SK-N-MC (cell line): ENCODE results near the gene PPP1R12C.

Experiments used
- DNase-seq: peaks from one replicate; pipeline ENCODE4 v3.0.0-alpha.2; 2011; ENCODE audit warnings: low read depth, low spot score
- H3K27ac ChIP-seq: fragments of 200-600 bp; sonication (generic); 2 replicates; pipeline ENCODE4 v1.5.1; 2016; ENCODE audit warnings: mixed run types
- H3K36me3 ChIP-seq: fragments of 200-600 bp; sonication (generic); 2 replicates; pipeline ENCODE4 v1.6.1; 2017; ENCODE audit warnings: antibody characterized with exemption, low read length, mixed read lengths; ENCODE audit not compliant: insufficient read depth
- H3K4me3 ChIP-seq: fragments of 200-600 bp; sonication (generic); 2 replicates; pipeline ENCODE4 v1.5.1; 2016
- H3K9ac ChIP-seq: fragments of 200-600 bp; sonication (generic); 2 replicates; pipeline ENCODE4 v1.8.0; 2017; ENCODE audit warnings: mixed run types, mixed read lengths; ENCODE audit not compliant: insufficient read length
- H3K9me3 ChIP-seq: fragments of 200-600 bp; sonication (generic); 2 replicates; pipeline ENCODE4 v1.6.1; 2017; ENCODE audit warnings: low read depth, mild to moderate bottlenecking, antibody characterized with exemption, low read length, moderate library complexity, mixed read lengths
- EZH2 ChIP-seq: fragments of 200-600 bp; sonication (generic); IDR thresholded peaks from one replicate; pipeline ENCODE4 v1.6.1; 2017; ENCODE audit warnings: antibody characterized with exemption
- FOXP2 ChIP-seq: optimal IDR thresholded peaks from 2 replicates; pipeline ENCODE3; 2011; ENCODE audit warnings: mild to moderate bottlenecking, moderate library complexity; ENCODE audit not compliant: insufficient read depth; ENCODE audit errors: extremely low read length, control extremely low read depth
- POLR2AphosphoS5 ChIP-seq: IDR thresholded peaks from 2 replicates; pipeline ENCODE4 v1.6.1; 2012; ENCODE audit warnings: mild to moderate bottlenecking, low read depth, low read length, borderline replicate concordance

The PPP1R12C gene

DNA sequence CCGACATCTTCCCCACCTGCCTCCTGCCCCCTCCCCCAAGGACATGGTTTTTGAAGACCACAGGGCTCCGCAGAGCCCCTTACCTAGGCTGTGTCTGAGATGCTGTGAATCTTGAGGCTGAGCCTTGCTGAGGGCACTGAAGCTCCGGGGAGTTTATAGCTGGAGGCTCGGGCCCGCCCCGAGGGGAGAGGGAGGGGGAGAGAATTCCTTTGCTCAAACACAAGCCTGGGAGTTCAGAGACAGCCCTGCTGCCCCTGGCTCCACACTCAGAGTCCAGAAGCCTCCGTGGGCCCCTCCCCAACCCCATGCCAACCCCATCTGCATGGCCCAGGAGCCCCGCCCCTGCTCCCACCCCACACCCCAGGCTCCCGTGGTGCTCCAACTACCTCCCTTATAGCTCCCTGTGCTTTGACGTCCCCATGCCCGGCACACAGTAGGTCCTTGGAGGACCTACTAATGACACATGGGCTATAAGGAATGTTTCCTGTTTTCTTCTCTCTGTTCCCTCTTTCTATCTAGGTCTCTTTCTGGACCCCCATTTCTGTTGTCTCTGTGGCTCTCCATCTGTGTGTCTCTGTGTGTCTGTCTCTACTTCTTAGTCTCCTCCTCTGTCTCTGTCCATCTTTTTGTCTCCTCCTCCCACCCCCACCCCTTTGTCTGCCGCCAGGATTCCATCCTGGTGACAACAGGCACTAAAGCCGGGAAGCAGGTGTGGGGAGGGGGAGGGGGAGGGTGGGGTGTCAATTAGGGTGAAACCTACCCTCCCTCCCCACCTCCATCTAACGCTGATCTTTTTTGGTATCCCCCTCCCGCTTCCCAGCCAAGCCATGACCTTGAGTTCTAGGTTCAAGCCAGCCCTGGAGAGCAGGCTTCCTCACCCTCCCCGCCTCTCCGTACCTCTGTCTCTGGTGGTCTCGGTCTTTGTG lies 31.9 kb upstream of the PPP1R12C start, which contains the start of gene TNNT1:
TSS of gene TNNT1 (minus strand) at position 129 of the 926 bp plus-strand sequence. CDS start 2,049 bp downstream, outside the sequence.
- Histone ChIP-seq H3K9ac (no peak within 1 kb of the TSS), H3K27ac (0 out of 2 replicates have a peak within 1 kb of the TSS, but pooled peaks have one; percentile 5), H3K36me3 (peaks cover 11% of the 10 kb centered on the region), H3K4me3 (peak within 1 kb of the TSS; percentile 5; the same call in 1 of the 2 replicates), H3K9me3 (no peaks in the 10 kb centered on the region; the same call in 1 of the 2 replicates)
- TF ChIP-seq FOXP2 (no peak), POLR2AphosphoS5 (no peak), EZH2 (no peak)
- DNase-seq: no peak

GRCh38 chr19:55147545-55148251 lies 30.3 kb upstream of the PPP1R12C start:
- Histone ChIP-seq H3K27ac (no peak overlapping the region), H3K36me3 (peaks cover 6% of the 10 kb centered on the region), H3K9ac (no peak overlapping the region), H3K9me3 (no peaks in the 10 kb centered on the region; the same call in 1 of the 2 replicates), H3K4me3 (no peak overlapping the region)
- TF ChIP-seq FOXP2 (no peak), EZH2 (no peak), POLR2AphosphoS5 (no peak)
- no peak for DNase-seq

GRCh38 chr19:55146705-55147273 lies 29.4 kb upstream of the PPP1R12C start:
- Histone ChIP-seq H3K9ac (peak overlapping the region; percentile 51), H3K4me3 (peak overlapping the region; percentile 84), H3K36me3 (peaks cover 6% of the 10 kb centered on the region), H3K27ac (no peak overlapping the region), H3K9me3 (no peaks in the 10 kb centered on the region)
- no peak for TF ChIP-seq EZH2
- no peak for TF ChIP-seq FOXP2
- TF ChIP-seq POLR2AphosphoS5: peak; percentile 57
- DNase-seq: no peak

- Histone ChIP-seq H3K9me3 (no peaks in the 10 kb centered on the region), H3K36me3 (peaks cover under 1% of the 10 kb centered on the region), H3K27ac (no peak overlapping the region), H3K9ac (peak overlapping the region; percentile 51), H3K4me3 (peak overlapping the region; percentile 84)
- DNase-seq: no peak
- no peak for TF ChIP-seq FOXP2
- TF ChIP-seq POLR2AphosphoS5: no peak
- TF ChIP-seq EZH2: no peak
These were observed 28.8 kb upstream of the PPP1R12C start for GRCh38 chr19:55146078-55146704.

DNA sequence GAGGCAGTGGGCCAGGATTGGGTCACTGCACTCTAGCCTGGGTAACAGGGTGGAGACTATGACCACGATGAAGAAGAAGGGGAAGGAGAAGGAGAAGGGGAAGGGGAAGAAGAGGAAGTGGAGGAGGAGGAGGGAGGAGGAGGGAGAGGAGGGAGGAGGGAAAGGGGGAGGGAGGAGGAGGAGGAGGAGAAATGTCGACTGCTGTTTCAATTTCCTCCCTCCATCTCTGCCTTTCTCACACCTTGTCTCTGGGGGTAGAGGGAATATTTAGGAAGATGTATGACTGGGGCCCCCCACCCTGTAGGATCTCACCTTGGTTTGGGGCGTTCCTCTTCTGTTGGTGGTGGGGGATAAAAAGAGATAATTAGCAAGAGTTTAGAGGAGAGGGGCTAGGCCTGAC lies 27.8 kb upstream of the PPP1R12C start:
- Histone ChIP-seq H3K36me3 (no peaks in the 10 kb centered on the region), H3K4me3 (no peak overlapping the region; the same call in 1 of the 2 replicates), H3K9ac (no peak overlapping the region), H3K9me3 (no peaks in the 10 kb centered on the region), H3K27ac (no peak overlapping the region)
- no peak for DNase-seq
- TF ChIP-seq EZH2 (no peak), FOXP2 (no peak), POLR2AphosphoS5 (no peak)

GRCh38 chr19:55141696-55142095 lies 24.3 kb upstream of the PPP1R12C start:
- no peak overlapping the region for H3K27ac ChIP-seq

DNA sequence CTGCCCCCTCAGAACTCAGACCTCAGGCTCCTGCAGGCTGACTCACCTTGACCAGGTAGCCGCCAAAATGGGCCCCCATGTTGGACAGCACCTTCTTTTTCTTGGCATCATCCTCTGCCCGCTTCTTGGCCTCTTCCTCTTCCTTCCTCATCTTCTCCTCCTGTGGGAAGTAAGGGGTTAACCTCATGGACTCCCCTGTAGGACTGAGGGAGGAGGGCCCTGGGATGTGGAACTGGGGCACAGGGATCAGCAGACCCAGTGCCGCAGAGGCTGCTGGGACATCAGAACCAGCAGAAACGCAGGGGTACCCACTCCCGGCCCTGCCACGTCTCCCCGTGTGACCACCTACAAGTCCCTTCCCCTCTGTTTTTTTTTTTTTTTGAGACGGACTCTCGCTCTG lies 20.5 kb upstream of the PPP1R12C start:
- no peaks in the 10 kb centered on the region for H3K9me3 ChIP-seq
- H3K4me3 ChIP-seq: no peak overlapping the region
- TF ChIP-seq EZH2: no peak
- TF ChIP-seq POLR2AphosphoS5: no peak
- no peak for TF ChIP-seq FOXP2
- no peak for DNase-seq
- no peak overlapping the region for H3K27ac ChIP-seq
- H3K36me3 ChIP-seq: no peaks in the 10 kb centered on the region
- no peak overlapping the region for H3K9ac ChIP-seq

More at GRCh38 chr19:55141696-55142095, 24.3 kb upstream of the PPP1R12C start:
- Histone ChIP-seq H3K9ac (no peak overlapping the region), H3K36me3 (no peaks in the 10 kb centered on the region), H3K9me3 (no peaks in the 10 kb centered on the region), H3K4me3 (no peak overlapping the region)
- DNase-seq: no peak
- TF ChIP-seq POLR2AphosphoS5 (no peak), FOXP2 (no peak), EZH2 (no peak)
